GM23338 (cell line): ENCODE results near the gene AFAP1L1. TPM values are rescaled to one million over a fixed set of nuclear protein-coding genes. Genes with fewer than 3 reads are reported as not detected.

Source experiments
- EZH2 ChIP-seq: fragments of 200-600 bp; sonication (generic); IDR thresholded peaks from one replicate; pipeline ENCODE4 v1.8.0; 2017; ENCODE audit warnings: antibody characterized with exemption, mild to moderate bottlenecking, low read depth; ENCODE audit not compliant: unreplicated experiment
- REST ChIP-seq: IDR thresholded peaks from one replicate; pipeline ENCODE4 v1.6.1; 2018; ENCODE audit warnings: antibody characterized with exemption; ENCODE audit not compliant: unreplicated experiment
- polyA plus RNA-seq: library from polyadenylated mRNA; unstranded; fragments of >200 nt; fragmentation: Nextera tagmentation; extraction: Ambion mirVana; gene quantifications from 2 replicates; pipeline ENCODE4 v1.2.1, GENCODE V29; 2016
- total RNA-seq: library from RNA; depleted of rRNA; stranded (reverse); fragments of >200 nt; shearing (Covaris generic); gene quantifications from 2 replicates; pipeline ENCODE4 v1.2.3, GENCODE V29; 2014
- TF ChIP-seq, protein P1 (sequence below): fragments of 250-450 bp; sonication (Bioruptor Pico); IDR thresholded peaks from 2 replicates; pipeline ENCODE4 v1.5.0; 2020; ENCODE audit warnings: mild to moderate bottlenecking, moderate library complexity
- TF ChIP-seq, protein P2 (sequence below), 2 experiments: fragments of 200-600 bp in 1 of 2; sonication (generic) in 1 of 2; conservative IDR thresholded peaks; 2 replicates each; pipeline versions ENCODE4 v1.5.1 to v1.6.1; 2016 to 2017; ENCODE audit warnings: antibody characterized with exemption in 2 of 2, low read depth in 2 of 2, mild to moderate bottlenecking in 2 of 2, moderate library complexity in 1 of 2

Gene AFAP1L1
- total and polyA plus RNA-seq, 2 experiments from 2014 or later = 3.2 to 5.7 TPM

- TF ChIP-seq, protein P1, sequence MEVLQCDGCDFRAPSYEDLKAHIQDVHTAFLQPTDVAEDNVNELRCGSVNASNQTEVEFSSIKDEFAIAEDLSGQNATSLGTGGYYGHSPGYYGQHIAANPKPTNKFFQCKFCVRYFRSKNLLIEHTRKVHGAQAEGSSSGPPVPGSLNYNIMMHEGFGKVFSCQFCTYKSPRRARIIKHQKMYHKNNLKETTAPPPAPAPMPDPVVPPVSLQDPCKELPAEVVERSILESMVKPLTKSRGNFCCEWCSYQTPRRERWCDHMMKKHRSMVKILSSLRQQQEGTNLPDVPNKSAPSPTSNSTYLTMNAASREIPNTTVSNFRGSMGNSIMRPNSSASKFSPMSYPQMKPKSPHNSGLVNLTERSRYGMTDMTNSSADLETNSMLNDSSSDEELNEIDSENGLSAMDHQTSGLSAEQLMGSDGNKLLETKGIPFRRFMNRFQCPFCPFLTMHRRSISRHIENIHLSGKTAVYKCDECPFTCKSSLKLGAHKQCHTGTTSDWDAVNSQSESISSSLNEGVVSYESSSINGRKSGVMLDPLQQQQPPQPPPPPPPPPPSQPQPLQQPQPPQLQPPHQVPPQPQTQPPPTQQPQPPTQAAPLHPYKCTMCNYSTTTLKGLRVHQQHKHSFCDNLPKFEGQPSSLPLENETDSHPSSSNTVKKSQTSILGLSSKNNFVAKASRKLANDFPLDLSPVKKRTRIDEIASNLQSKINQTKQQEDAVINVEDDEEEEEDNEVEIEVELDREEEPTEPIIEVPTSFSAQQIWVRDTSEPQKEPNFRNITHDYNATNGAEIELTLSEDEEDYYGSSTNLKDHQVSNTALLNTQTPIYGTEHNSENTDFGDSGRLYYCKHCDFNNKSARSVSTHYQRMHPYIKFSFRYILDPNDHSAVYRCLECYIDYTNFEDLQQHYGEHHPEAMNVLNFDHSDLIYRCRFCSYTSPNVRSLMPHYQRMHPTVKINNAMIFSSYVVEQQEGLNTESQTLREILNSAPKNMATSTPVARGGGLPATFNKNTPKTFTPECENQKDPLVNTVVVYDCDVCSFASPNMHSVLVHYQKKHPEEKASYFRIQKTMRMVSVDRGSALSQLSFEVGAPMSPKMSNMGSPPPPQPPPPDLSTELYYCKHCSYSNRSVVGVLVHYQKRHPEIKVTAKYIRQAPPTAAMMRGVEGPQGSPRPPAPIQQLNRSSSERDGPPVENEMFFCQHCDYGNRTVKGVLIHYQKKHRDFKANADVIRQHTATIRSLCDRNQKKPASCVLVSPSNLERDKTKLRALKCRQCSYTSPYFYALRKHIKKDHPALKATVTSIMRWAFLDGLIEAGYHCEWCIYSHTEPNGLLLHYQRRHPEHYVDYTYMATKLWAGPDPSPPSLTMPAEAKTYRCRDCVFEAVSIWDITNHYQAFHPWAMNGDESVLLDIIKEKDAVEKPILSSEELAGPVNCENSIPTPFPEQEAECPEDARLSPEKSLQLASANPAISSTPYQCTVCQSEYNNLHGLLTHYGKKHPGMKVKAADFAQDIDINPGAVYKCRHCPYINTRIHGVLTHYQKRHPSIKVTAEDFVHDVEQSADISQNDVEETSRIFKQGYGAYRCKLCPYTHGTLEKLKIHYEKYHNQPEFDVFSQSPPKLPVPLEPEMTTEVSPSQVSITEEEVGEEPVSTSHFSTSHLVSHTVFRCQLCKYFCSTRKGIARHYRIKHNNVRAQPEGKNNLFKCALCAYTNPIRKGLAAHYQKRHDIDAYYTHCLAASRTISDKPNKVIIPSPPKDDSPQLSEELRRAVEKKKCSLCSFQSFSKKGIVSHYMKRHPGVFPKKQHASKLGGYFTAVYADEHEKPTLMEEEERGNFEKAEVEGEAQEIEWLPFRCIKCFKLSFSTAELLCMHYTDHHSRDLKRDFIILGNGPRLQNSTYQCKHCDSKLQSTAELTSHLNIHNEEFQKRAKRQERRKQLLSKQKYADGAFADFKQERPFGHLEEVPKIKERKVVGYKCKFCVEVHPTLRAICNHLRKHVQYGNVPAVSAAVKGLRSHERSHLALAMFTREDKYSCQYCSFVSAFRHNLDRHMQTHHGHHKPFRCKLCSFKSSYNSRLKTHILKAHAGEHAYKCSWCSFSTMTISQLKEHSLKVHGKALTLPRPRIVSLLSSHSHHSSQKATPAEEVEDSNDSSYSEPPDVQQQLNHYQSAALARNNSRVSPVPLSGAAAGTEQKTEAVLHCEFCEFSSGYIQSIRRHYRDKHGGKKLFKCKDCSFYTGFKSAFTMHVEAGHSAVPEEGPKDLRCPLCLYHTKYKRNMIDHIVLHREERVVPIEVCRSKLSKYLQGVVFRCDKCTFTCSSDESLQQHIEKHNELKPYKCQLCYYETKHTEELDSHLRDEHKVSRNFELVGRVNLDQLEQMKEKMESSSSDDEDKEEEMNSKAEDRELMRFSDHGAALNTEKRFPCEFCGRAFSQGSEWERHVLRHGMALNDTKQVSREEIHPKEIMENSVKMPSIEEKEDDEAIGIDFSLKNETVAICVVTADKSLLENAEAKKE (CRISPR knock-in tag) = no peak
- TF ChIP-seq REST = no peak
- no peak for TF ChIP-seq EZH2
- TF ChIP-seq, protein P2, sequence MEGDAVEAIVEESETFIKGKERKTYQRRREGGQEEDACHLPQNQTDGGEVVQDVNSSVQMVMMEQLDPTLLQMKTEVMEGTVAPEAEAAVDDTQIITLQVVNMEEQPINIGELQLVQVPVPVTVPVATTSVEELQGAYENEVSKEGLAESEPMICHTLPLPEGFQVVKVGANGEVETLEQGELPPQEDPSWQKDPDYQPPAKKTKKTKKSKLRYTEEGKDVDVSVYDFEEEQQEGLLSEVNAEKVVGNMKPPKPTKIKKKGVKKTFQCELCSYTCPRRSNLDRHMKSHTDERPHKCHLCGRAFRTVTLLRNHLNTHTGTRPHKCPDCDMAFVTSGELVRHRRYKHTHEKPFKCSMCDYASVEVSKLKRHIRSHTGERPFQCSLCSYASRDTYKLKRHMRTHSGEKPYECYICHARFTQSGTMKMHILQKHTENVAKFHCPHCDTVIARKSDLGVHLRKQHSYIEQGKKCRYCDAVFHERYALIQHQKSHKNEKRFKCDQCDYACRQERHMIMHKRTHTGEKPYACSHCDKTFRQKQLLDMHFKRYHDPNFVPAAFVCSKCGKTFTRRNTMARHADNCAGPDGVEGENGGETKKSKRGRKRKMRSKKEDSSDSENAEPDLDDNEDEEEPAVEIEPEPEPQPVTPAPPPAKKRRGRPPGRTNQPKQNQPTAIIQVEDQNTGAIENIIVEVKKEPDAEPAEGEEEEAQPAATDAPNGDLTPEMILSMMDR (conservative IDR thresholded peaks at IDR 0.05; ENCODE audit: low read depth in 2 of 2) = no peak
These were observed 116.3 kb downstream of the AFAP1L1 start (continued) for GRCh38 chr5:149387982-149388381.
